Stimulated activated CD4-positive, alpha-beta T cell treated with anti-CD3 and anti-CD28 coated beads, Interleukin-15, amount 100 ng/mL, for 48 hours (primary cell): Measurements from ENCODE around the gene SPAG9.

Experiments used
- DNase-seq, 2 donors: peaks; one replicate each; pipeline ENCODE4 v3.0.0-alpha.2; 2020; ENCODE audit warnings: low read depth in 2 of 2

Gene SPAG9

GRCh38 chr17:50986989-50987660 lies 133.5 kb downstream of the SPAG9 start:
- no peak for DNase-seq

GRCh38 chr17:50981279-50981678 lies 139.4 kb downstream of the SPAG9 start:
- DNase-seq: no peak

DNA sequence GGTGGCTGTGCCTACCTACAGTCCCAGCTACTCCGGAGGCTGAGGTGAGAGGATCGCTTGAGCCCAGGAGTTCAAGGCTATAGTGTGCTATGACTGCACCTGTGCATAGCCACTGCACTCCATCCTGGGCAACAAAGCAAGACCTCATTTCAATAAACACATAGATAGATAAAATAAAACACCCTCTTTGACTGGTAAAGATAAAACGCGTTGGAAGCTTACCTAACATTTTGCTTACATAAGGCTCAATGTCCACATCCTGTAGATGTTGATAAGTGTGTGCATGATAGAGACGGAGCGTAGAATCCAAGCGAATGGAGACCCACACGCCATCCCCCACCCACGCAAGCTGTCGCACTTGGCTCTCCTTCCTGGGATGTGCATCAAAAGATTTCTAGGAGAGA lies 141.1 kb downstream of the SPAG9 start:
- no peak for DNase-seq

- DNase-seq: no peak
Observed at GRCh38 chr17:50977487-50978159, 143.0 kb downstream of the SPAG9 start.

GRCh38 chr17:50976951-50977472 lies 143.7 kb downstream of the SPAG9 start:
- no peak for DNase-seq

- no peak for DNase-seq
Observed at GRCh38 chr17:50973557-50974494, 146.8 kb downstream of the SPAG9 start.

DNA sequence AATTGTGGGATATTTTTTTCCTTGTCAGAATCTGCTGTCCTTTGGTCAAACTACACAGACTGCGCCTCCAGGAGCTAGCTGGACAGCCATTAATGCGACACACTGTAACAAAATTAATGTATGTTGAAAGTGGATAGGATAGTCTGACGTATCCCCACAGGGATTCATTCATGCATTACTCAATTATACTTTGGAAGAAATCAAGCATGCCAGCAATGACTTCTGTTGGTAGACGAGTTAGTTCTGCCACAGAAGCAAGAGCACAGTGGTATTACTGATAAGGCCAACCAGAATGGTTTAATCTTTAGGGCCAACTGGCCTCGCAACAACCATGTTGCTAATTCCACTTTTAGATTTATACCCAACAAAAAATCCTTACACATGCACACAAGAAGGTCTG lies 148.1 kb downstream of the SPAG9 start:
- DNase-seq: no peak

DNA sequence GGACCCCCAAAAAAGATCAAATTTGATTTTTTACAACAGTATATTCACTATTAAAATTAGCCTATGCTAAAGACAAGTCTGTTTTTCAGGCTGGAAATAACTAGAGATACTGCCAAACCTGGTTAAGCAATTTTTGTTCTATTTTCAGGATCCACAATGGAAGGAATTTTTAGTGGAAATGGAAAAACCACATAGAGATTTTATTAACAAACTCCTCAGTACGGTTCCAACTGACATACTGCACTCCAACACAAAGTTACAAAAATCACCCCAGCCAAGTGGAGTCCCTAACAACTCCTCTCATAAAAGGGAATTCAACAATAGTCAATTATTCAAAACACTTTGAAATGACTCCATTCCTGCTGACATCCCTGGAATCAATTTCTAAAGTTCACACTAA lies 152.9 kb downstream of the SPAG9 start:
- no peak for DNase-seq

DNA sequence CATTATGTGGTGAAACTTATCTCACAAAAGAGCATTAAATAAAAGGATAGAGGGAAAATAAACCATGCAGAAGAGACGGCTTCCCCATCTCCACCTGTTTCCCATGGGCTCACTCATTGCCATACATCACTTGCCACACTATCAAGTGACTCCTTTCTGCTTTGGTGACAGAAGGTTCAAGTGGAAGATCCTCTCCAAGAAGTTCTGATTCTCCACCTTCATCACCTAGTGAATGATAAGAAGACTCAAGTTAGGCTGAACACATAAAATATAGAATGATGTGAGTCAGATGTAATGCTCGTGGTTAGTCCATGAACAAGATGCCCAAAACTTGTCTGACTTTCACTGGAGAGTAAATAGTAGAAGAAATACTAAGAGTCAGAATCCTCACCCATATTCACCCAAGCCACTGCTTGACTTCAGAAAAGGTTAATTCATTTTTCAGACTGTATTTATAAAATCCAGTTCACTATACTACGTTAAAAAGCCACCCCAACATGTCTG lies 154.5 kb downstream of the SPAG9 start:
- no peak for DNase-seq

DNA sequence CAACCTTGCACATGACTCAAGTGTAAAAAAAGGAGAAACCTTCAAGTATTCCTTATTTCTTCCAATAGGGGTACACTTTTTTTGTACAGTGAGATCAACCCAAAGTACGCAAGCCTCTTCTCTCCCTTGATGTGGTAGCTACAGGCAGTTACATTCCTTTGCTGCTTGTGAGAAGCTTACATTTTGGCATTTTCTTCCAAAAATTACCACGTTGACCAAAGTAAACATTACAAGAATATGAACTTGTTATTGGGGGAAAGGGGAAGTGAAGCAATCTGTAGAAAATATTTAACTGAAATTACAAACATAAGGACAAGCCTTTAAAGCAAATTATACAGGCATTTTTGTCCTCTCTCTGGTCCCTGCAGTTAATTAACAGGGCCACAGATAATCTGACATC lies 157.5 kb downstream of the SPAG9 start:
- DNase-seq: no peak

DNA sequence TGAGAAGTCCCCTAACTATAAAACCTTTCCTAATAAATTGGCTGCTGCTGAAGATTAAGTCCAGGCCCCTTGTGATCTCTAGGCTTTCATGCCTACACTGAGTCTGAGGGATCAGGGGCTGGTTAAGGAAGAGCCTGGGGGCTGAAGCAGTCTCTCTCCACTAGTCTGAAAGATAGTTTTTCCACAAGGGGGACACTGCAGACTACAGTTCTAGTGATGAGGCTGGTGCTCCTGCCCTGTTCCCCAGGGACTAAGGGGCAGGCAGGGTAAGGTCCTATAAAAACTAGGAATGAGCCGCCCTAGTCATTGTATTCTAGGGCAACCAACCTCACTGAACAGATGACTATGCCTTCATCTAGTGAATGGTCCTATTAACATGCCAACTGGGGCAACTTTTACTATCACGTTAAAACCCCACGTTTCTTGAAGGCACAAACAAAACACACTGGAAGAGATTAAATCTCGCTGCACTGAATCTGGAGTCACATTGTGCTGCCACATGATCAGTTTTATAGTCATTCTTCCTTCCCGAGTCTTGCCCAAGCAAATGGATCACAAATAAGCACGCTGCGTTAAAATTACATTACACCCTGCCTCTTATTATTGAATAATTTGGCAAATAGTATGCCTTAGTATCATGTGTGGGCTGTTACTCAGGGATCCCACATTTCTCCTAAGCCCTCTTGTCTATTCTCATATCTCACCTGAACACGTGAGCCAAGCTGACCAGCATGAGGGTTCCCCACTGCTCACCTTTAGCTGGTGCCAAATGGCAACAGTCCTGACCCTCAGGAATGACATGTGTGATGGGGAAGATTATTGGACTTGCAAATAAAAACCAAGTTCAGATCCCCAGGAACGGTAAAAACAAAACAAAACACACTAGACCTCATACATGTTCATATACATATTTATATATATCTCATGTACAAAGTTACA lies 159.1 kb downstream of the SPAG9 start:
- DNase-seq: no peak

- DNase-seq: no peak
Observed at GRCh38 chr17:50959341-50959740, 161.3 kb downstream of the SPAG9 start.

- DNase-seq: no peak
Observed at GRCh38 chr17:50957600-50958575, 162.8 kb downstream of the SPAG9 start.

GRCh38 chr17:50956750-50957523 lies 163.7 kb downstream of the SPAG9 start:
- peak in 1 of 2 donors; percentile 52 for DNase-seq

- no peak for DNase-seq
Observed at GRCh38 chr17:50956409-50956749, 164.3 kb downstream of the SPAG9 start.

- DNase-seq: no peak
Observed at GRCh38 chr17:50955667-50956120, 165.0 kb downstream of the SPAG9 start.

DNA sequence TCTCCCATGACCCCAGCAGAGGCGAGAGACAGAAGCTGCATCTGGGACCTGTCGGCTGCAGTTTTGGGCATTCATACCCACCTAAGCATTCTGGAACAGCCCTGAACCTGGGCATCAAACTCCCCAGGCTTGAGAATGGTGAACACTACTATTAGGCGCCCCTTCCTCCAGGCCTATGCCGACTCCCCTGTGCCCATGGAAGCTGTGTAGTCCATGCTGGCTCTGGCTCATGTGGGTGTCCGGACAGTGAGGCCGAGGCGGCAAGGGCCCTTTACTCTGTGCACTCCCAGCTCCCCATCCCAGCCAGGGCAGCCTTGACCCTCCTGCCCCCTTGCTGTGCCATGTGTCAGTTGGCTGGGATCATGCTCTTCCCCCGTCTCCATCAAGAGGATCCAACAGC lies 165.5 kb downstream of the SPAG9 start:
- no peak for DNase-seq

DNA sequence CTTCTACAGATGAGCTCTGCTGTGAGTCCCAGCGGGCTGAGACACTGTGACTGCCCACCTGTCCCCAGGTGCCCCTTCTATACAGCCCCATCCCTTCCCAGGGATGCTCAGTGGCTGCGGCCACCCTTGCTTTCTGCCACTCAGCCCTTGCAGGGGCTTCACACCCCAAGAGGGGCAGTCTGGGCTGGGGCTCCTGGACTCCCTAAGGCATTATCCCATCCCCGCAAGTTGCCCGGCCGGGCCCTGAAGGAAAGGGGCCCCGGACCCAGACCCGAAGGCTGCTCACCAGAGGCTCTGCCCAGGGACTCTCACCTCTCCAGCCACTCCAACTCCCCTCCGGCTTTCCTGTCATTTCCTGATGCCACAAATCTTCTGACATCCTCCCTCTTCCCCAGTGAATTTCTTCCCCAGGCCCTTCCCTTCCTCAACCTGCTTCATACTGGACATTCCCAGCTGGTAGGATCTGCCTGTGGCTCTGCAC lies 166.0 kb downstream of the SPAG9 start:
- DNase-seq: no peak
